OCI-LY1 (cell line): ENCODE data around the gene RARS1.

ENCODE experiments used
- H2AFZ ChIP-seq: fragments of 200-600 bp; sonication (generic), shearing (Covaris generic); 2 replicates; pipeline ENCODE4 v1.6.0; 2014; ENCODE audit warnings: antibody characterized with exemption, mild to moderate bottlenecking, low read length
- H3F3A ChIP-seq: fragments of 200-600 bp; sonication (generic), shearing (Covaris generic); 2 replicates; pipeline ENCODE4 v1.6.0; 2014; ENCODE audit warnings: mild to moderate bottlenecking, antibody characterized with exemption, low read length, moderate library complexity; ENCODE audit not compliant: insufficient read depth
- H3K27ac ChIP-seq: fragments of 200-600 bp; sonication (generic); 2 replicates; pipeline ENCODE4 v1.5.1; 2014; ENCODE audit warnings: low read length, mixed run types, mild to moderate bottlenecking, low read depth; ENCODE audit not compliant: poor library complexity, severe bottlenecking
- H3K27me3 ChIP-seq: fragments of 200-600 bp; sonication (generic); 2 replicates; pipeline ENCODE4 v1.6.0; 2014; ENCODE audit warnings: antibody characterized with exemption, mild to moderate bottlenecking, low read length, moderate library complexity; ENCODE audit not compliant: insufficient read depth
- H3K36me3 ChIP-seq: fragments of 200-600 bp; sonication (generic); 2 replicates; pipeline ENCODE4 v1.6.1; 2014; ENCODE audit warnings: mild to moderate bottlenecking, antibody characterized with exemption, low read length, moderate library complexity, mixed read lengths; ENCODE audit not compliant: insufficient read depth
- H3K4me1 ChIP-seq: fragments of 200-600 bp; sonication (generic); 2 replicates; pipeline ENCODE4 v1.5.1; 2014; ENCODE audit warnings: mild to moderate bottlenecking, low read length, moderate library complexity; ENCODE audit not compliant: insufficient read depth, severe bottlenecking
- H3K4me2 ChIP-seq: fragments of 200-600 bp; sonication (generic), shearing (Covaris generic); 2 replicates; pipeline ENCODE4 v1.6.1; 2014; ENCODE audit warnings: low read length
- H3K4me3 ChIP-seq: fragments of 200-600 bp; sonication (generic); 2 replicates; pipeline ENCODE4 v1.5.1; 2014; ENCODE audit warnings: low read length, low read depth, mild to moderate bottlenecking, mixed read lengths; ENCODE audit not compliant: poor library complexity, severe bottlenecking
- H3K79me2 ChIP-seq: fragments of 200-600 bp; shearing (Covaris generic); 2 replicates; pipeline ENCODE4 v1.6.1; 2016; ENCODE audit warnings: mixed run types, low read length, mixed read lengths; ENCODE audit not compliant: insufficient read depth
- H3K9ac ChIP-seq: fragments of 200-600 bp; sonication (generic), shearing (Covaris generic); 2 replicates; pipeline ENCODE4 v1.6.1; 2014; ENCODE audit warnings: mild to moderate bottlenecking, low read length, mixed read lengths
- H3K9me2 ChIP-seq: fragments of 200-600 bp; sonication (generic), shearing (Covaris generic); 2 replicates; pipeline ENCODE4 v1.6.1; 2014; ENCODE audit warnings: low read depth, mild to moderate bottlenecking, low read length, mixed read lengths
- H3K9me3 ChIP-seq: fragments of 200-600 bp; shearing (Covaris generic); 2 replicates; pipeline ENCODE4 v1.6.1; 2014; ENCODE audit warnings: low read length, mixed read lengths
- H4K20me1 ChIP-seq: fragments of 200-600 bp; sonication (generic), shearing (Covaris generic); 2 replicates; pipeline ENCODE4 v1.6.0; 2016; ENCODE audit warnings: mild to moderate bottlenecking, low read length; ENCODE audit not compliant: insufficient read depth
- EZH2 ChIP-seq: fragments of 200-600 bp; sonication (generic), shearing (Covaris generic); IDR thresholded peaks from 2 replicates; pipeline ENCODE4 v1.8.0; 2017; ENCODE audit warnings: borderline replicate concordance, mixed run types, mild to moderate bottlenecking, antibody characterized with exemption, low read length, moderate library complexity, mixed read lengths
- TF ChIP-seq, protein P1 (sequence below): fragments of 200-600 bp; sonication (generic), shearing (Covaris generic); IDR thresholded peaks from 2 replicates; pipeline ENCODE4 v1.5.1; 2017; ENCODE audit warnings: mild to moderate bottlenecking, antibody characterized with exemption, low read length, moderate library complexity, mixed read lengths

Gene RARS1

DNA sequence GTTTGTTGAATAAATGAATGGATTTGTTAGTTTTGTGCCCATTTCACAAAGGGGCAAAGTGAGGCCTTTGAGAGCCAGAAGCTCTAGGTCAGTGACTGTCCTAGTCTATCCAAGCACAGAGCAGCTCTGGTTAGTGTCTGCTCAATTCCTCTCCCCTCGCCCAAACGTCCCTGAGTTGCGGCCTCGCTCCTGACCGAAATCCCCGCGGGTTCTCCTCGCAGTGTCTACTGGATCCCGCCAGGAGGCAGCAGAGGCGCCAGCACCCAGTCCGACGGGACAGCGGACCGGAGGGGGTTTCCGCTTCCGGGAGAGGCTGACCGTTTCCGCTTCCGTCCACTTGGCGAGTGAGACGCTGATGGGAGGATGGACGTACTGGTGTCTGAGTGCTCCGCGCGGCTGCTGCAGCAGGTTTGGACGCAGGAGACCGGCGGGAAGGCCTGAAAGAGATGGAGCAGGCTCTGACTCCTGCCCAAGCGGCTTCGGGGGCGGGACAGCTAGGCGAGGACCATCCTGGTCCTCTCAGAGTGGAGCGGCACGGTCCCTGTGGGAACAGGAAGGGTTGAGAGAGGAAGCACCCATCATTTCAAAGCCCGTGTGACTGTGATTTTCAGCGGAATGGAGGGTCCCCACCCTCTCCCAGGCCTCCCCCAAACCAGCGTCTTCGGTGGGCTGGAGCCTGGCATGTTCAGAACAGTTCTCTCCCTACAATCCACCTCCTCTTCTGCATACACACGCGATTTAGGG, at the start of gene RARS1:
TSS of gene RARS1 (plus strand) at position 336 of the 744 bp plus-strand sequence. CDS start at position 364, 28 bp downstream.
- no peaks in the 10 kb centered on the region for H3K9me3 ChIP-seq
- H3K9me2 ChIP-seq: no peaks in the 10 kb centered on the region
- no peaks in the 10 kb centered on the region for H4K20me1 ChIP-seq
- peak within 1 kb of the TSS; percentile 79 for H3K4me2 ChIP-seq
- no peak within 1 kb of the TSS for H3K27ac ChIP-seq
- H2AFZ ChIP-seq: peak within 1 kb of the TSS; percentile 97
- H3K27me3 ChIP-seq: no peaks in the 10 kb centered on the region
- H3K4me1 ChIP-seq: peaks cover 17% of the 10 kb centered on the region
- no peaks in the 10 kb centered on the region for H3F3A ChIP-seq
- TF ChIP-seq EZH2: no peak
- TF ChIP-seq, protein P1, sequence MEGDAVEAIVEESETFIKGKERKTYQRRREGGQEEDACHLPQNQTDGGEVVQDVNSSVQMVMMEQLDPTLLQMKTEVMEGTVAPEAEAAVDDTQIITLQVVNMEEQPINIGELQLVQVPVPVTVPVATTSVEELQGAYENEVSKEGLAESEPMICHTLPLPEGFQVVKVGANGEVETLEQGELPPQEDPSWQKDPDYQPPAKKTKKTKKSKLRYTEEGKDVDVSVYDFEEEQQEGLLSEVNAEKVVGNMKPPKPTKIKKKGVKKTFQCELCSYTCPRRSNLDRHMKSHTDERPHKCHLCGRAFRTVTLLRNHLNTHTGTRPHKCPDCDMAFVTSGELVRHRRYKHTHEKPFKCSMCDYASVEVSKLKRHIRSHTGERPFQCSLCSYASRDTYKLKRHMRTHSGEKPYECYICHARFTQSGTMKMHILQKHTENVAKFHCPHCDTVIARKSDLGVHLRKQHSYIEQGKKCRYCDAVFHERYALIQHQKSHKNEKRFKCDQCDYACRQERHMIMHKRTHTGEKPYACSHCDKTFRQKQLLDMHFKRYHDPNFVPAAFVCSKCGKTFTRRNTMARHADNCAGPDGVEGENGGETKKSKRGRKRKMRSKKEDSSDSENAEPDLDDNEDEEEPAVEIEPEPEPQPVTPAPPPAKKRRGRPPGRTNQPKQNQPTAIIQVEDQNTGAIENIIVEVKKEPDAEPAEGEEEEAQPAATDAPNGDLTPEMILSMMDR: peak; percentile 94
- H3K79me2 ChIP-seq: no peaks in the 10 kb centered on the region
- peak within 1 kb of the TSS; percentile 86 for H3K9ac ChIP-seq
- peaks cover 33% of the 10 kb centered on the region for H3K36me3 ChIP-seq
- H3K4me3 ChIP-seq: peak within 1 kb of the TSS; percentile 99

- H3K27ac ChIP-seq: no peak overlapping the region
- H3K4me3 ChIP-seq: no peak overlapping the region
- H3K79me2 ChIP-seq: no peaks in the 10 kb centered on the region
- no peak overlapping the region for H2AFZ ChIP-seq
- H3K4me1 ChIP-seq: no peaks in the 10 kb centered on the region
- H3K4me2 ChIP-seq: no peak overlapping the region
- no peaks in the 10 kb centered on the region for H3K9me2 ChIP-seq
- H3K36me3 ChIP-seq: no peaks in the 10 kb centered on the region
- no peaks in the 10 kb centered on the region for H3F3A ChIP-seq
- H3K9me3 ChIP-seq: no peaks in the 10 kb centered on the region
- no peak overlapping the region for H3K9ac ChIP-seq
- no peaks in the 10 kb centered on the region for H4K20me1 ChIP-seq
- TF ChIP-seq, protein P1: no peak
- TF ChIP-seq EZH2: no peak
- H3K27me3 ChIP-seq: no peaks in the 10 kb centered on the region
Measured at GRCh38 chr5:168438349-168438748, 47.9 kb upstream of the RARS1 start.

- Histone ChIP-seq H4K20me1 (no peaks in the 10 kb centered on the region), H3K36me3 (no peaks in the 10 kb centered on the region; the same call in 1 of the 2 replicates), H3K9ac (no peak overlapping the region), H3K4me1 (no peaks in the 10 kb centered on the region), H3K9me2 (no peaks in the 10 kb centered on the region), H3K4me3 (no peak overlapping the region), H3K79me2 (no peaks in the 10 kb centered on the region), H3K27ac (no peak overlapping the region), H3K4me2 (no peak overlapping the region), H3K27me3 (no peaks in the 10 kb centered on the region), H3K9me3 (no peaks in the 10 kb centered on the region), H2AFZ (no peak overlapping the region), H3F3A (no peaks in the 10 kb centered on the region)
- TF ChIP-seq, protein P1: no peak
- no peak for TF ChIP-seq EZH2
Measured at GRCh38 chr5:168443533-168443932, 42.7 kb upstream of the RARS1 start.
